Raji (cell line): ENCODE measurements around the gene RGS9.

Source experiments
- POLR2A ChIP-seq: IDR thresholded peaks from 2 replicates; pipeline ENCODE4 v1.6.1; 2011; ENCODE audit warnings: low read depth, low read length, control low read depth; ENCODE audit not compliant: insufficient read depth

Gene RGS9

GRCh38 chr17:65254166-65254565 lies 117.0 kb downstream of the RGS9 start:
- no peak for TF ChIP-seq POLR2A

- TF ChIP-seq POLR2A = no peak
Observed at GRCh38 chr17:65259281-65259680, 122.1 kb downstream of the RGS9 start.

- TF ChIP-seq POLR2A = no peak
Observed at GRCh38 chr17:65259696-65260485, 122.7 kb downstream of the RGS9 start.

GRCh38 chr17:65260626-65261025 lies 123.5 kb downstream of the RGS9 start:
- no peak for TF ChIP-seq POLR2A

- no peak for TF ChIP-seq POLR2A
Observed at GRCh38 chr17:65261152-65261551, 124.0 kb downstream of the RGS9 start.

- TF ChIP-seq POLR2A = no peak
Observed at GRCh38 chr17:65261682-65262636, 124.8 kb downstream of the RGS9 start.

GRCh38 chr17:65265276-65265675 lies 128.1 kb downstream of the RGS9 start:
- no peak for TF ChIP-seq POLR2A

- TF ChIP-seq POLR2A = no peak
Observed at GRCh38 chr17:65268832-65269231, 131.7 kb downstream of the RGS9 start.

- TF ChIP-seq POLR2A = no peak
Observed at GRCh38 chr17:65270499-65271253, 133.5 kb downstream of the RGS9 start.

GRCh38 chr17:65271296-65271695 lies 134.1 kb downstream of the RGS9 start:
- no peak for TF ChIP-seq POLR2A
